A673 (cell line): ENCODE results near the gene NDUFB2.

Experiments used
- CTCF ChIP-seq: fragments of 300-800, 200-600 bp; sonication (generic); conservative IDR thresholded peaks from 2 replicates; pipeline ENCODE4 v1.5.1; 2017; ENCODE audit warnings: low read depth, mild to moderate bottlenecking, antibody characterized with exemption, low read length, moderate library complexity, mixed read lengths
- EZH2 ChIP-seq: fragments of 200-600 bp; sonication (generic); IDR thresholded peaks from 2 replicates; pipeline ENCODE4 v1.6.1; 2017; ENCODE audit warnings: borderline replicate concordance, low read depth, mild to moderate bottlenecking, mixed read lengths, antibody characterized with exemption, low read length; ENCODE audit not compliant: poor library complexity, severe bottlenecking

GRCh38 chr7:140669352-140669751 lies 27.2 kb upstream of the NDUFB2 start:
- TF ChIP-seq EZH2 (no peak), CTCF (no peak)
